A172 (cell line): ENCODE results near the gene PLIN4. TPM values are rescaled to one million over a fixed set of nuclear protein-coding genes. Genes with fewer than 3 reads are reported as not detected.
"Not testable (repeated sequence)": the region's sequence is repeated elsewhere in the genome, so short reads cannot be mapped to it uniquely, and the experiment has no call there.

ENCODE experiments used
- DNase-seq: peaks from one replicate; pipeline ENCODE4 v3.0.0-alpha.2; 2015; ENCODE audit warnings: low spot score
- total RNA-seq: library from RNA; depleted of rRNA; stranded (reverse); fragments of >200 nt; shearing (Covaris generic); gene quantifications from 2 replicates; pipeline ENCODE4 v1.2.3, GENCODE V29; 2014

PLIN4 gene
- total RNA-seq, 1 experiment from 2014 or later: 0.17 TPM

DNA sequence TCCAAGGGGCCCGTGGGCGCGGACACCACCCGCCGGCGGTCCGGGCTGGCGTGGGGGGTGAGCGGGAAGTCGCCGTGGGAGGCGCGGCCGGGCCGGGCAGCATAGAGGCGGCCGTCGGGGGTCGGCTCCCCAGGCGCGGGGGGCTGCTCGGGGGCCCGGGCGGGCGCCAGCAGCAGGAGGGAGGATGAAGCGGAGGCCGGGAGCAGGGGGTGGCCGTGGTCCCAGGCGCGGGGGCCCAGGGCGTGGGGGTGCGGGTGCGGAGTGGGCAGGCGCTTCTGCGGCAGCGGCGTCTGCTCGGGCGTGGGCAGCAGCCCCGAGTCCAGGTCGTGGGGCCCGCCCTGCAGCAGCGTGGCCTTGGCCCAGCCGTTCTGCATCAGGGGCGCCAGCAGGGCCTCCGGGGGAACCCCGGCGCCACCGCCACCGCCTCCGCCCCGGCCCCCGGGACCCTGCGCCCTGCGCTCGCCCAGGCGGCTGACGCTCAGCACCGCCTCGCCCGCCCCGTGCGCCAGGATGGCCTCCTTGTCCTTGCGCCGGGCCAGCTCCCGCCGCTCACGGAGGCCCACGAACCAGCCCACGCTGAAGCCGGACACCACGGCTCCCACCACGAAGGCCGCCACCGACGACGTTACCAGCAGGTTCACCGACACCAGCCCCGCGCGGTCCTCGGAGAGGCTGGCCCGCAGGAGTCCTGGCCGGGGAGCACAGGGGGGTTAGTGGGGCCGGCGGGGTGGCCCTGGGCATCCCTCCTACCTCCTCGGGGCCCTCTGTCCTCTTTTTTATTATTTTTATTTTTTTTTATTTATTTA is 25.8 kb upstream of the PLIN4 start:
- DNase-seq: no peak

DNA sequence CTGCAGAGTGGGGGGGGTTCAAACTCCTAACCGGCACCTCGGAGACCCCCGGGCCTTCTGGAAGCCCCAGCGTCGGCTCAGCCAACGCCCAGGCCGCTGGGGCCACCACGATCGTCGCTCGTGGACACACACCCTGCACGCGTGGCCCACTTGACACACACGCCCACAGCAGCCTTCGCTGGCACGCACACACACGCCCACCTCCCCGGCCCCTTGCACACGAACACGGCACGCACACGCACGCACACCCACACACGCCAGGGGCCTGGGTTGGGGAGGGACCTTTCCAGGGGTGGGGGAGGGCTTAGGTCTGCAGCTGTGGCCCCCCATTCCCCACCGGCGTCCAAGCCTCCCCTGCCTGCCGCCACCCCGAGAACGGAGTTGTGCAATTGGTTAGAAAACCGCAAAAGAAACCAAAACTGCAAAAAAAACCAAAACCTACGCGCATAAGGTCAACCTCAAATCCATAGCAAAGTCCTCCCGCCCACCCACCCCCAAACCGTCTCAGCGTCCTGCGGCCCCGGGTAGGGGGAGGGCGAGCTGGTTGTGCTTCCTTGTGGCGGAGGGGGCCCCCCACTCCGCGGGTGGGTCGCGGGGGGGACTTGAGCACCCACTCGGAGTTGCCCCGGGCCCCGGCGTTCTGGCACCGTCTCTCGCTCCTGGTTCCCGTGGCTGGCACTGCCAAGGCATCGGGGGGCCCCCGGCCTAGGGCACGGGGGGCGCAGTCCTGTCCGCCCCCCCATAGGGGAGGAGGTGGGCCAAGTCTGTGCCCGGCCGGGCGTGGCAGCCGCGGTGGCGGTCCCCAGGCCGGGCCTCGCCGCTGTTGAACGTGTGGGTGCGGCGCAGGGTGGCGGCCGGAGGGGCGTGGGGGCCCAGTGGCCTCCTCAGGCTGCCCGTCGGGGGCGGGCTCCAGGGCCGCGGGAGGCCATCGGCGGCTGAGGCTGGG is 24.9 kb upstream of the PLIN4 start:
- DNase-seq: no peak

DNA sequence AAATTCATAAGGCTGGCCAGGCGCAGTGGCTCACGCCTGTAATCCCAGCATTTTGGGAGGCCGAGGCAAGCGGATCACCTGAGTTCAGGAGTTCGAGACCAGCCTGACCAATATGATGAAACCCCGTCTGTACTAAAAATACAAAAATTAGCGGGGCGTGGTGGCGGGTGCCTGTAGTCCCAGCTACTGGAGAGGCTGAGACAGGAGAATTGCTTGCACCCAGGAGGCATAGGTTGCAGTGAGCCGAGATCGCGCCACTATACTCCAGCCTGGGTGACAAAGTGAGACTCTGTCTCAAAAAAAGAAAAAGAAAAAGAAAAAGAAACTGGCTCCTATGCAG is 23.5 kb upstream of the PLIN4 start:
- DNase-seq: not testable (repeated sequence)

DNA sequence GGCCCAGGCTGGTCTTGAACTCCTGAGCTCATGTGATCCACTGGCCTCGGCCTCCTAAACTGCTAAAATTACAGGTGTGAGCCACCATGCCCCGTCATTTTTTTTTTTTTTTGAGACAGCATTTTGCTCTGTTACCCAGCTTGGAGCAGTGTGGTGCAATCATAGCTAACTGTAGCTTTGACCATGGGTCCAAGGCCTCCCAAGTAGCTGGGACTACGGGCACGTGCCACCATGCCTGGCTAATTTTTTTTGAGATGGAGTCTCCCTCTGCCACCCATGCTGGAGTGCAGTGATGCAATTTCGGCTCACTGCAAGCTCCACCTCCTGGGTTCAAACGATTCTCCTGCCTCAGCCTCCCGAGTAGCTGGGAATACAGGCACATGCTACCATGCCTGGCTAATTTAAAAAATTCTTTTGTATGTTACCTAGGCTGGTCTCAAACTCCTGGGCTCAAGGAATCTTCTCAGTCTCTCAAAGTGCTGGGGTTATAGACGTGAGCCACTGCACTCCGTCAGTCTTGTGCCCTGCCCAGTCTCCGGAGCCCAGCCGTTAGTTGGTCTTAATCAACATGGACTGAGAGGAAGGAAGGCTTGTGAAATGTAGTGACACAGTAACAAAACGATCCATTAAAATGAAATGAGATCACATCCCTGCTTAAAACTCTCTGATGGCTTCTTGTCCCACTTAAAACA is 23.0 kb upstream of the PLIN4 start:
- DNase-seq: no peak

DNA sequence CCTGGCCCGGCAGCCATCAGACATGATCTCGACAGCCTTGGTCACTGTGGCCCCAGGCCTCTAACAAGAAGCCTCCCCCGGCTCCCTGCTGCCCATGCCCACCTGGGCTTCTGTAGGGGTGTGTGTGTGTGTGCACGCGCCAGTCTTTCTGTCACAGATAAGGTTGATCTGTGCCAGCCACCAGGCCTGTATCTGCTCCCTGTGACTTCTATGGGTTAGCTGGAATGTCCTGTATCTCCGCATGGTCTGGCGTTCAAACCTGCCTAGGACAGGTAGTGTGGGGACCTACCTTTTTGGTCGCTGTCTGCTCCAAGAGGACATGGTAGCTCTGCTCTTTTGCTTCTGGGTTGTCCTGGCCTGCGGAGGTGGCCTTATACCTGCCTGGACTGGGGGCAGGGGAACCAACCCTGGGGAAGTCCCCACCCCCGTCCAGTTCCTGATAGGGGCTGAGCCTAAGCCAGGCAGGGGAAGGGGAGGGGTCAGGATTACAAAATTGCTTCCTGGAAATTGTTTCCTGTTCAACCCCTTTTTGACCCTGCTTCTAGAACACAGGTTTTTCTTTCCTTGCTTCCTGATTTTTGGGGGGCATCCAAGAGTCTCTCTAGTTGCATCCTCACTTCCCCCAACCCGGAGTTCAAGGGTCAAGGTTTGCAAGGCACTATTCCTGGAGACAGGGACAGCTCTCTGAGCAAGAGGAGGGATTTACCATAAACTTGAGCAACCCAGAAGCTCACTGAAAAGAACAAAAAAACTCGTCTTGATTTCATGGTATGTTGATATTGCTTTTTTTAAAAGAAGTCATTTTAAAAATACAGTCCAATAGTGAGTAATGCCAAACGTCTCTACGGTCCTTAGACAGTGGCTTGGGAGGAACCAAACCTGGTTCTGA is 21.7 kb upstream of the PLIN4 start, which contains the start of gene LRG1:
TSS of gene LRG1 (minus strand) at position 344 of the 889 bp plus-strand sequence. CDS start at position 321, 23 bp downstream.
- no peak for DNase-seq

DNA sequence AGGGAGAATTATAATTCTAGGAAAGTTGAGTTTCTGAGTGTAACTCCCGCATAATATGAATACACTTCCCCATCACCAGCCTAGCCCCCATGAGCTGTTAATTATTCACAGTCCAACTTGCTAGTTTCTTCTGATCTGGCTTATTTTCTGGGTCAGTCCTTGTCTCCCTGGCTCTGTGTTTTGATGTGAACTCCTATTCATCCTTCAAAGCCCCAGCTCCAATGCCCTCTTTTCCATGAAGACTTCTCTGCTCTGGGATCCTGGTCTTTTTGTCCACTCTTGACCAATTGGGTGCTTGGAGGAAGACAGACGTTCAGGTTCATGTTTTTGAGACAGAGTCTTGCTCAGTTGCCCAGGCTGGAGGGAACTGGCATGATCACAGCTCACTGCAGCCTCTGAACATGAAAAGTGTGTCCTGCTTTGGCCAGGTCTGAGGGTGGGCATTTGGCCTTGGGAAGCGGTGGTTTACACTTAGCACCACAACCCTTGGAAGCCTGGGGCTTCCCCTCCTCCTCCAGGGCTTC is 20.9 kb upstream of the PLIN4 start:
- no peak for DNase-seq

DNA sequence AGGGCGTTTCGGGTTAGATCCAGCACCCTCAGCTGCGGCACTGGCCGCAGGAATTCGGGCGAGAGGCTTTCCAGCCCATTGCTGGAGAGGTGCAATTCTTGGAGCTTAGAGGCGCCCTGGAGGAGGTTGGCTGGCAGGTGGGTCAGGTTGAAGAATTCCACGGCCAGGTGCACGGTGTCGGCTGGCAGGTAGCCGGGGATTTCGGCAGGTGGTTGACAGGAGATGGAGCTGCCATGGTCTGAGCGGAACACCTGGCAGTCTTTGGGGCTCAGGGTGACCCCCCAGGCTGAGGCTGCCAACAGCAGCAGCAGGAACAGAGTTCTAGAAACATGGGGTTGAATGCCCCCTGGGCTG is 20.3 kb upstream of the PLIN4 start:
- DNase-seq: no peak

DNA sequence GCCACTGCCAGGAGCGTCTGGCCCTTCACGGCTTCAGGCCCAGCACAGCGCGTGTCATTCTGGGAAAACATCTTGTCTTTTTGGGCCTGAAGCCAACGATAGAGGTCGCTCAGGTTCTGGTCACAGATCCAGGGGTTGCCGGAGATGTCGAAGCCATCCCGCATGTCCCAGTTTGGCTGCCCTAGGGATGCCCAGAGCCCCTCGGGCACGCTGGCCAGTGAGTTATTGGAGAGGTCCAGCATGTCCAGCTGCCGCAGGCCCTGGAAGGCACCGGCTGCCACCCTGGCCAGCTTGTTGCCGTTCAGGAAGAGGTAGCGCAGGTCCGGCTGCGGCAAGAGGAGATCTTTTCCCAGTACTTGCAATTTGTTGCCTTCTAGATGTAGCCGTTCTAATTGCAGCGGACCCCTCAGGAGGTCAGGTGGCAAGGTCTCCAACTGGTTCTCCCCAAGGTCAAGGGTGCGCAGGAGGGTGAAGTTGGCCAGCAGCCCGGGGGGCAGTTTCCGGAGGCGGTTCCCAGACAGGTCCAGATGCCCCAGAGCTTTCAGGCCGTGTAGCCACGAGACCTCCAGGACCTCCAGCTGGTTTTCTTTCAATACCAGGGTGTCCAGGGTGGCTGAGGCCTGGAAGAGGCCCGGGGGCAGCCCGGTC is 19.8 kb upstream of the PLIN4 start:
- no peak for DNase-seq

DNA sequence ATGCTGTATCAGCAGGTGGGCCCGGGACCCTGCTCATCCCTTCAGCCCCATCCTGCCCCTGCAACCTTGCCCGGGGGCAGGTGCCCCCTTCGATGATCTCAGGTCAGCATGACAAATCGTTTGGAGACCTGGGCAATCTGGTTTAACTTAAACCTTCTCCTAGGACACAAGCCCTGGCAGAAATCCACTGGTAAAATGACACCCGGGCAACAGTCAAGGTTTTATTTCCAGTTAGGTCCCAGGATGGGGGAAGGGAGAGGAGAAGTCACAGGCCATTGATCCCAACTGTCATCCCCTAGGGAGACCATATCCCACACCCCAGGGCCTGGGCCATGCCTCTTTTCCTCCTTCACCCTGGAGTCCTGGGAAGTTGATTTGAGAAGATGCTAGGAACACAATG is 18.5 kb upstream of the PLIN4 start:
- no peak for DNase-seq

DNA sequence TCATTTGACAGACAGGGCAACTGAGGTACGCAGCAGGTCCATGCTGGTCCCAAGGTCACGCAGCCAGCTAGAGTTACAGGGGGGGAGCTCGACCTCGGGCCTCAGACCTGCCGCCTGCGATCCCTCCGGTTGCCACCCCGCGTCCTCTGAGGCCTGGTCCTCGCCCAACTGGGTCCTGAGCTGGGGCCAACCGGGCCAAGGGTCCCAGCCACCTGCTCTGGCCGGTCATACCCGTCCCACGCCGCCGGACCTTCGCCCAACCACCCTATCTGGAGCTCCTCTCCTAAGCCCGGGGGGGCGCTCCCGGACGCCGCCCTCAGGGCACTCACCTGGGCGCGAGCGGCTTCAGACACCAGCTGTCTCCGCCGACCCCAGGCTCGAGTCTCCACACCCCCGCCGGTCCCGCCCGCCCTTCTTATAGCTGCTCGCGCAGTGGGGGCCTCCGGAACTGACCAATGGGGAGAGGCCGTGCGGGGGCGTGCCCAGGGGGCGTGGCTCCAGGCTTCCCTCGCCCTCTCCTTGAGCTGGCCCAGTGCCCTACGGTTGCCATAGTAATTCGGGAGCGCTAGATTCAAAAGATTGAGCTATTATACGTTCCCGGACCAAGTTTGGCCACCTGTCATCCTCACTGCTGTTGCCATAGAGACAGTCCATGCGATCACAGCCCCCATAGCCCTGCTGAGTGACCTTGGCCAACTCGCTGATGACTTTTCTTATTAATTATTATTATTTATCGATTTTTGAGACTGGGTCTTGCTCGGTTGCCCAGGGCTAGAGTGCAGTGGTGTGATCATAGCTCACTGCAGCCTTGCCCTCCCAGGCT is 16.8 kb upstream of the PLIN4 start, which contains the start of gene PLIN5:
TSS of gene PLIN5 (minus strand) at position 389 of the 823 bp plus-strand sequence. CDS start 1,150 bp downstream, outside the sequence.
- no peak for DNase-seq

DNA sequence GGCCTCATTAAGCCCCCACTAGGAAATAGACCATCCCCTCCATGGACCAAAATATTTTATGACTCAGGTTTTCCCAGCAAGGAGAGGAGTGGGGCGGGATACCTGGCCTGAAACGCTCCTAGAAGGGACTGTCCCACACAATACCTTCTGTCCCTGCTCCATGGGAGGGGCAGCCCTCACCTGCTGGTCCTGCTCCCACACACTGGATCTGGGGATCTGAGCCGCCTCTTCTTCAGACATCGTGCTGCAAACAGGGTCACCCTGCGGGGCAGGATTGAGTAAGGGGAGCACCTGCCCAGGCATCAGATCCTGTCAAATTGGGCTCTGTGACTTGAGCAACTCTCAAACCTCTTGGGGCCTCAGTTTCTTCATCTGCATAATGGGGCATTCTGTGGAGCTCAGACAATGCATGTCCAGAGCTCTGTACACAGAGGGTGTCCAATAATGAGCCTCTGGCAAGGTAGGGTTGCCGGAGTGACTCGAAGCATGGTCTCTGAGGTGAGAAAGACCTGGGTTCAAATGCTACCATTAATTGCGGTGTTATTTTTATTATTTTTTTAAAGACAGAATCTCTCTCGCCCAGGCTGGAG is 15.6 kb upstream of the PLIN4 start:
- no peak for DNase-seq

DNA sequence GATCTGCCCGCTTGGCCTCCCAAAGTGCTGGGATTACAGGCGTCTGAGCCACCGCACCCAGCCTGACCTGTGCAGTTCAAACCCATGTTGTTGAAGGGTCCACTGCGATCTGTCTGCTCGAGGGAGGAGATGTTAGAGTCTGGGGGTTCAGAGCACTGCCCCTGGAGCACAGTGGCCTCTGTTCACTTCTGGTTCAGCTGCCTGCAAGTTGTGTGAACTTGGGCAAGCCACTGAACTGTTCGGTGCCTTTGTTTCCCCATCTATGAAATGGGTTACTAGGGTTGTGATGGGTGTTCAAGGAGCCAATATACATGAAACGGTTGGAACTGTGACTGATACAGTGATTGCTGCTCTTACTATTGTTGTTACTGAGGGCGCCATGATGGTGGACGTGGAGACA is 15.0 kb upstream of the PLIN4 start:
- no peak for DNase-seq

DNA sequence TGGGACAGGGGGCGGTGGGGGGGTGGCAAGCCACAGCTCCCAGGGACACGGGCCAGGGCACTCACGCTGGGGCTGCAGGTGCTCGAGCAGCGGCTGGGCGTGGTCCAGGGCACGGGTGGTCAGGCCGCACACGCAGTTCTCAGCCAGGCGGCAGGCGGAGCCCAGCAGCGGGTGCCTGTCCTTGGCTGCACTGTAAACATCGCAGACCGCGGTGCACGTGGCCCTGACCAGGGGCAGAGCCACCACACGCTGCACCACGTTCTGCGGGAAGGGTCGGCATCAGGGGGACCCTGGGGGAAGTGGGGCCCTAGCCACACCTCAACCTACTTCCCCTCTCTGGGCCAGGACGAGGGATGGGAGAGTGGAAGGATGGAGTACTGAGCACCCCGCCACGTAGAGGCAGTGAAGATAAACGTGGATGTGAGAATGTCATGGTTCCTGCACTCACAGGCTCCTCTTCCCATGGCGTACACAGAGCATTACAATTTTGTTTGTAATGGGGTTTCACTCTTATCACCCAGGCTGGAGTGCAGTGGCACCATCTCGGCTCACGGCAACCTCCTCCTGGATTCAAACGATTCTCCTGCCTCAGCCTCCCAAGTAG is 13.4 kb upstream of the PLIN4 start:
- no peak for DNase-seq

DNA sequence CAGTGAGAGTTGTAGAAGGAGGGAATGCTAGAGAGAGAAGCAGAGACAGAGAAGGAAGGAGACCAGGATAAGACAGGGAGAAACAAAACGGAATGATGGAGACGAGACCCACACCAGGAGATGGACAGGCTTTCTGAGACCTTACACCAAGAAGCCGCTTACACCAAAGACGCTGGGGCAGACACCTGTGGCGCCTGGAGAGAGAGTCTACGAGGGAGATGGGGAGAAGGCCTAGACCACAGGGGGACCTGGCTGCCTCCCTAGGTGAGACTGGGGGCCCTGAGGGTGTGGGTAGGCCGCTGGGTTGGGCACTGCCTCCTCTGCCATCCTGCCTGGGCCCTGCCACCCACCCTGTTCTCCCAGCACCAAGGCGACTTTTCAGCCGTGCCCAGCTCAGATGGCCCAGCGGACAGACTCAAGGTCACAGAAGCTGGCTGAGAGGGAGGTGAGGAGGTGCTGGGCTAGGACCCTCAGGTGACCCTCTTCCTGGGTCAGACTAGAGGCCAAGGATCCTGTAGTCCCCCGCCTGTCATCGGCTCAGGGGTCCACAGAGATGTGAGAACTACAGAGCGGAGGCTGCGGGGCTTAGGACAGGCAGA is 11.7 kb upstream of the PLIN4 start:
- DNase-seq: no peak

DNA sequence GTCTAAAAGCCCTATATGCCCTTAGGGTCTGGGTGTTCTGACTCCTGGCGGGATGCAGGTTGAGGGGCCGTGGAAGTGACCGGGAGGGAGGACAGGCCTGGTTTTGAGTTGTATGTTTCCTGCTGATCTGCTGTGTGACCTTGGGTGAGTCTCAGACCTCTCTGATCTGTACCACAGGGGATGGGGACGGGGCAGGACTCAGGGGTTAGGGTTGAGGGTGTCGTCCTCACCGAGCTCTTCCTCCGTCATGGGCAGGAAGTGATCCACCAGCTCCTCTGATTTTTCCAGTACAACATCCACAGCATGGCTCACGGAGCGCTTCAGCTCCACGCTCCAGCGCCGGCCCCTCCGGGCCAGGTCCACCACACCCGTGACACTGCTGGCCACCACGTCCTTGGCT is 10.6 kb upstream of the PLIN4 start:
- no peak for DNase-seq

DNA sequence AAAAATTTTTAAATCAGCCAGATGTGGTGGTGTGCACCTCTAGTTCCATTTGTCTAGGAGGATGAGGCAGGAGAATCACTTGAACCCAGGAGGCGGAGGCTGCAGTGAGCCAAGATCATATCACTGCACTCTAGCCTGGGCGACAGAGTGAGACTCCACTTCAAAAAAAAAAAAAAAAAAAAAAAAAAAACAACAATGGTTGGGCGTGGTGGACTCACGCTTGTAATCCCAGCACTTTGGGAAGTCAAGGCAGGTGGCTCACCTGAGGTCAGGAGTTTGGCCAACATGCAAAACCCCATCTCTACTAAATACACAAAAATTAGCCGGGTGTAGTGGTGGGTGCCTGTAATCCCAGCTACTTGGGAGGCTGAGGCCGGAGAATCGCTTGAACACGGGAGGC is 9.1 kb upstream of the PLIN4 start:
- DNase-seq: not testable (repeated sequence)

DNA sequence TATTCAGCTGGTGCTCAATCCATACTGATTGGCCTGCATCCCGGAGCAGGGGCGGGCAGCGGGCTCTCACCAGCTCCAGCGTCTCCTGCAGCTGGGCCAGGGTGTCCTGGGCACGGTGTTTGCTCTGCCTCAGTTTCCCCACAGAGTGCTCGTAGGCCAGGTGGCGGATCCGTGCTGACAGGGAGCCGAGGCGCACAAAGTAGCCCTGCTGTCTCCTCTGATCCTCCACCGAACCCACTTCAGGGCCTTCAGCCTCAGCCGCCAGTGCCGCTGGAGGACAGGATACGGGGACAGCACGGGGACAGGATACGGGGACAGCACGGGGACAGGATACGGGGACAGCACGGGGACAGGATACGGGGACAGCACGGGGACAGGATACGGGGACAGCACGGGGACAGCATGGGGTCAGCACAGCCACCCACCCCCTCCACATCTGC is 7.3 kb upstream of the PLIN4 start:
- DNase-seq: no peak
